ENCODE results near the gene LINC00237. TPM values are rescaled to one million over a fixed set of nuclear protein-coding genes. Genes with fewer than 3 reads are reported as not detected.

The LINC00237 gene
- total RNA-seq, 2 donors from 2014 or later = not detected

DNA sequence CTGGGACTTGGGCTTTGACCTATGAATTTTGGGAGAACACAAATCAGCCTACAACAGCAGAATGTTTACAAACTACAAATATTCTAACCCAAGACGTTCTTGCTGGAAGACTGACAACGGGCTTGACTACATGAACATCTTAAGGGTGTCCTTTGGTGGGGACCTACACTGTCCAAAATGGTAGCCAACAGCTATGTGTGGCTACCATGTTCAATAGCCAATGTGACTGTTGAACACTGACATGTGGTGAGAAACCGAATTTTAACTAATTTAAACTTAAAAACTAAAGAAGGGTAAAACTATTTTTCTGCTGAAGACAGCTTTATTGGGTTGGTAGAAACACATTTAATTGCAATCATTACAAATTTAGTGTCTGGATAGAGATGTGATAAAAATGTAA is 30.1 kb downstream of the LINC00237 start:
- no peak overlapping the region for H3K27ac ChIP-seq
- H3K36me3 ChIP-seq = no peaks in the 10 kb centered on the region
- ATAC-seq (ENCODE audit: insufficient number of reproducible peaks, low FRiP score, low read depth) (no peak), DNase-seq (ENCODE audit: low spot score) (no peak)
- no peaks in the 10 kb centered on the region for H3K27me3 ChIP-seq (replicated peaks; ENCODE audit: insufficient read depth)
- H3K9me3 ChIP-seq = no peaks in the 10 kb centered on the region
- TF ChIP-seq, protein P1, sequence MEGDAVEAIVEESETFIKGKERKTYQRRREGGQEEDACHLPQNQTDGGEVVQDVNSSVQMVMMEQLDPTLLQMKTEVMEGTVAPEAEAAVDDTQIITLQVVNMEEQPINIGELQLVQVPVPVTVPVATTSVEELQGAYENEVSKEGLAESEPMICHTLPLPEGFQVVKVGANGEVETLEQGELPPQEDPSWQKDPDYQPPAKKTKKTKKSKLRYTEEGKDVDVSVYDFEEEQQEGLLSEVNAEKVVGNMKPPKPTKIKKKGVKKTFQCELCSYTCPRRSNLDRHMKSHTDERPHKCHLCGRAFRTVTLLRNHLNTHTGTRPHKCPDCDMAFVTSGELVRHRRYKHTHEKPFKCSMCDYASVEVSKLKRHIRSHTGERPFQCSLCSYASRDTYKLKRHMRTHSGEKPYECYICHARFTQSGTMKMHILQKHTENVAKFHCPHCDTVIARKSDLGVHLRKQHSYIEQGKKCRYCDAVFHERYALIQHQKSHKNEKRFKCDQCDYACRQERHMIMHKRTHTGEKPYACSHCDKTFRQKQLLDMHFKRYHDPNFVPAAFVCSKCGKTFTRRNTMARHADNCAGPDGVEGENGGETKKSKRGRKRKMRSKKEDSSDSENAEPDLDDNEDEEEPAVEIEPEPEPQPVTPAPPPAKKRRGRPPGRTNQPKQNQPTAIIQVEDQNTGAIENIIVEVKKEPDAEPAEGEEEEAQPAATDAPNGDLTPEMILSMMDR (IDR thresholded peaks at IDR 0.05) = no peak
- no peak overlapping the region for H3K4me3 ChIP-seq
- H3K4me1 ChIP-seq (ENCODE audit: control insufficient read depth in 1 of 2, low read depth in 2 of 2) = no peaks in the 10 kb centered on the region

DNA sequence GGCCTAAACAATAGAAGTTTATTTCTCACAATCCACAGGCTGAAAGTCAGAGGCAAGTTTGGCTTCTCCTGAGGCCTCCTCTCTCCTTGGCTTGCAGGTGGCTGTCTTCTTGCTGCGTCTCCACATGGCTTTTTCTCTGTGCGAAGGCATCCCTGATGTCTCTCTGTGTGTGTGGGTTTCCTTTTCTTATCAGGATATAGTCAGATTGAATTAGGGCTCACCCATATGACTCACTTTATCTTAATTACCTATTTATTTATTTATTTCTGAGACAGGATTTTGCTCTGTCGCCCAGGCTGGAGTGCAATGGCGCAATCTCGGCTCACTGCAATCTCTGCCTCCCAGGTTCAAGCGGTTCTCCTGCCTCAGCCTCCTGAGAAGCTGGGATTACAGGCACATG is 30.7 kb downstream of the LINC00237 start:
- ATAC-seq (ENCODE audit: insufficient number of reproducible peaks, low FRiP score, low read depth) = no peak
- Histone ChIP-seq H3K4me1 (ENCODE audit: control insufficient read depth in 1 of 2, low read depth in 2 of 2) (no peaks in the 10 kb centered on the region), H3K27me3 (replicated peaks; ENCODE audit: insufficient read depth) (no peaks in the 10 kb centered on the region), H3K4me3 (no peak overlapping the region), H3K36me3 (no peaks in the 10 kb centered on the region), H3K27ac (no peak overlapping the region), H3K9me3 (no peaks in the 10 kb centered on the region)
- TF ChIP-seq, protein P1 (IDR thresholded peaks at IDR 0.05) = no peak
- DNase-seq (ENCODE audit: low spot score) = no peak

DNA sequence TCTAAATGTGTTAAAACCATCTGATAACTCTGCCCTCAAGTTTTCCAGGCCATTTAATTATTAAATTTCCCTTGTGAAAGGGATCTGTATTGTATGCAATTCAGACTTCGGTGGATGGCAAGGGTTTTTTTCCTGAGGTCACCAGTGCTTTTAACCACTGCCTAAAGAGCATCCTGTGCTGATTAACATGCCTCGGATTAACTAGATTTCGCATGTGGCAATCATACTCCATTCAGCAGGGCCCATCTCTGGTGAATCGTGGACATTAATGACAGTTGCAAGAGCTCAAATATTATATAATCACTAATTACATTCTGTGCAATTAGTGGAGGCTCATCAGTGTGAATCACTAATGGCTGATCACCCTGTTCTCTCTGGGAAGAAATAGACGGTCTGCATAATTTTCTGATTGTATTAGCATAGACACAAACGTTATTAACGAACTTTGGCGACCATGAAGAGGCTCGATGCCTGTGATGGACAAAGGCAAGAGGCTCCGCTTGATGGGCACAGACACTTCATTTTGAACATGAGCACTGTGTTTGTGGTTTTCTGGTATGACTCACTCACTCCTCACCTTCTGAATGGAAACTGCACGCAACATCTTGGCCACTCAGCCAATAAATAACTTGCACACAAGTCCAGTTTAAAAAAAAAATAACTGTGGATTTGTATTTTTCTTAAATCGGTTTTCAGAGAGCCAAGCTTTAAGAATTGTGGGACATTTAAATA is 31.4 kb downstream of the LINC00237 start:
- Histone ChIP-seq H3K4me1 (ENCODE audit: control insufficient read depth in 1 of 2, low read depth in 2 of 2) (no peaks in the 10 kb centered on the region), H3K9me3 (no peaks in the 10 kb centered on the region), H3K27me3 (replicated peaks; ENCODE audit: insufficient read depth) (no peaks in the 10 kb centered on the region), H3K27ac (no peak overlapping the region), H3K36me3 (no peaks in the 10 kb centered on the region), H3K4me3 (no peak overlapping the region)
- no peak for DNase-seq (ENCODE audit: low spot score)
- ATAC-seq (ENCODE audit: insufficient number of reproducible peaks, low FRiP score, low read depth) = no peak
- TF ChIP-seq, protein P1 (IDR thresholded peaks at IDR 0.05) = no peak

DNA sequence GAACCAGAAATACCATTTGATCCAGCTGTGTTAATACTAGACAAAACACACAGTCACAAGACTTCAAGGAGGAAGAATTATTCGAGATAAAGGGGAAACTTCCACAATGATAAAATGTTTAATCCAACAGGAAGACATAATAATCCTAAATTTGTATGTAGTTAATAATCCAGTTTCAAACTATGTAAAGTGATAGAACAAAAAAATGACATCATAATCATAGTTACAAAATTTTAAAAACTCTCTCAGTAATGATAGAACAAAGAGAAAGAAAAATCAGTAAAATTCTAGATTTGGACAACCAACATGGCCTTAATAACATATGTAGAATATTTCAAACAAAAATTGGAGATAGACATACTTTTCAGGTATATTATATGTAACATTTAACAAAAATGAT is 38.9 kb downstream of the LINC00237 start:
- TF ChIP-seq, protein P1 (IDR thresholded peaks at IDR 0.05) = no peak
- no peak overlapping the region for H3K27ac ChIP-seq
- no peaks in the 10 kb centered on the region for H3K27me3 ChIP-seq (replicated peaks; ENCODE audit: insufficient read depth)
- no peaks in the 10 kb centered on the region for H3K9me3 ChIP-seq
- H3K4me3 ChIP-seq = no peak overlapping the region
- H3K36me3 ChIP-seq = no peaks in the 10 kb centered on the region
- H3K4me1 ChIP-seq (ENCODE audit: control insufficient read depth in 1 of 2, low read depth in 2 of 2) = no peaks in the 10 kb centered on the region
- DNase-seq (ENCODE audit: low spot score) = no peak
- no peak for ATAC-seq (ENCODE audit: insufficient number of reproducible peaks, low FRiP score, low read depth)

DNA sequence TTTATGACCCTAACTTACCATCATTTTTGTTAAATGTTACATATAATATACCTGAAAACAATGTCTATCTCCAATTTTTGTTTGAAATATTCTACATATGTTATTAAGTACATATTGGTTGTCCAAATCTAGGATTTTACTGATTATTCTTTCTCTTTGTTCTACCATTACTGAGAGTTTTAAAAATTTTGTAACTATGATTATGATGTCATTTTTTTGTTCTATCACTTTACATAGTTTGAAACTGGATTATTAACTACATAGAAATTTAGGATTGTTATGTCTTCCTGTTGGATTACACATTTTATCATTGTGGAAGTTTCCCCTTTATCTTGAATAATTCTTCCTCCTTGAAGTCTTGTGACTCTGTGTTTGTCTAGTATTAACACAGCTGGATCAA is 41.2 kb downstream of the LINC00237 start:
- no peak for ATAC-seq (ENCODE audit: insufficient number of reproducible peaks, low FRiP score, low read depth)
- no peak for DNase-seq (ENCODE audit: low spot score)
- H3K4me1 ChIP-seq (ENCODE audit: control insufficient read depth in 1 of 2, low read depth in 2 of 2) = no peaks in the 10 kb centered on the region

More for the DNA sequence above, 41.2 kb downstream of the LINC00237 start:
- Histone ChIP-seq H3K36me3 (no peaks in the 10 kb centered on the region), H3K9me3 (no peaks in the 10 kb centered on the region), H3K27ac (no peak overlapping the region), H3K4me3 (no peak overlapping the region), H3K27me3 (replicated peaks; ENCODE audit: insufficient read depth) (no peaks in the 10 kb centered on the region)
- TF ChIP-seq, protein P1 (IDR thresholded peaks at IDR 0.05) = no peak
